ENCODE data around the gene COLEC12.
A peak's percentile ranks its signal among the peaks of the same experiment; 100 is the strongest.

Gene COLEC12

GRCh38 chr18:285817-286216, 214.7 kb downstream of the COLEC12 start:
- TF ChIP-seq CTCF (IDR thresholded peaks at IDR 0.05; ENCODE audit: low read depth, low read length, missing control alignments) = no peak
- H3K4me3 ChIP-seq (replicated peaks; ENCODE audit: low read depth, low read length) = no peak overlapping the region
- no peak for DNase-seq (ENCODE audit: extremely low read depth, low read depth)

GRCh38 chr18:275486-275885, 225.0 kb downstream of the COLEC12 start:
- no peak for TF ChIP-seq CTCF (IDR thresholded peaks at IDR 0.05; ENCODE audit: low read depth, low read length, missing control alignments)
- DNase-seq (ENCODE audit: extremely low read depth, low read depth) = no peak
- no peak overlapping the region for H3K4me3 ChIP-seq (replicated peaks; ENCODE audit: low read depth, low read length)

GRCh38 chr18:274313-274712, 226.2 kb downstream of the COLEC12 start:
- no peak for TF ChIP-seq CTCF (IDR thresholded peaks at IDR 0.05; ENCODE audit: low read depth, low read length, missing control alignments)
- DNase-seq (ENCODE audit: extremely low read depth, low read depth) = no peak
- H3K4me3 ChIP-seq (replicated peaks; ENCODE audit: low read depth, low read length) = no peak overlapping the region

- no peak overlapping the region for H3K4me3 ChIP-seq (replicated peaks; ENCODE audit: low read depth, low read length)
- TF ChIP-seq CTCF (IDR thresholded peaks at IDR 0.05; ENCODE audit: low read depth, low read length, missing control alignments) = no peak
- no peak for DNase-seq (ENCODE audit: extremely low read depth, low read depth)
Observed at GRCh38 chr18:273525-273924, 227.0 kb downstream of the COLEC12 start.

- no peak for TF ChIP-seq CTCF (IDR thresholded peaks at IDR 0.05; ENCODE audit: low read depth, low read length, missing control alignments)
- no peak overlapping the region for H3K4me3 ChIP-seq (replicated peaks; ENCODE audit: low read depth, low read length)
- DNase-seq (ENCODE audit: extremely low read depth, low read depth) = no peak
Observed at GRCh38 chr18:272650-273049, 227.9 kb downstream of the COLEC12 start.

GRCh38 chr18:269480-270095, 230.9 kb downstream of the COLEC12 start:
- H3K4me3 ChIP-seq (replicated peaks; ENCODE audit: low read depth, low read length) = peak overlapping the region; percentile 91
- TF ChIP-seq CTCF (IDR thresholded peaks at IDR 0.05; ENCODE audit: low read depth, low read length, missing control alignments) = no peak
- DNase-seq (ENCODE audit: extremely low read depth, low read depth) = no peak

Data from HFF-Myc (cell line).